Measurements from ENCODE around the gene MCF2L. TPM values are rescaled to one million over a fixed set of nuclear protein-coding genes. Genes with fewer than 3 reads are reported as not detected.

Gene MCF2L
- total and polyA plus RNA-seq, 8 donors, result 16.0 to 83.6 (median 23.6) TPM

GRCh38 chr13:113082198-113083021 lies 113.4 kb downstream of the MCF2L start:
- H3K9me3 ChIP-seq, result no peaks in the 10 kb centered on the region

GRCh38 chr13:113083022-113083373 lies 114.0 kb downstream of the MCF2L start:
- no peak overlapping the region for H3K27ac ChIP-seq
- ATAC-seq (no peak), DNase-seq (peak in 1 of 6 donors; percentile 33), FAIRE-seq (no peak)
- peaks cover 0 to 11% (median 0%) of the 10 kb centered on the region in 3 donors for H3K36me3 ChIP-seq
- TF ChIP-seq, protein P1, sequence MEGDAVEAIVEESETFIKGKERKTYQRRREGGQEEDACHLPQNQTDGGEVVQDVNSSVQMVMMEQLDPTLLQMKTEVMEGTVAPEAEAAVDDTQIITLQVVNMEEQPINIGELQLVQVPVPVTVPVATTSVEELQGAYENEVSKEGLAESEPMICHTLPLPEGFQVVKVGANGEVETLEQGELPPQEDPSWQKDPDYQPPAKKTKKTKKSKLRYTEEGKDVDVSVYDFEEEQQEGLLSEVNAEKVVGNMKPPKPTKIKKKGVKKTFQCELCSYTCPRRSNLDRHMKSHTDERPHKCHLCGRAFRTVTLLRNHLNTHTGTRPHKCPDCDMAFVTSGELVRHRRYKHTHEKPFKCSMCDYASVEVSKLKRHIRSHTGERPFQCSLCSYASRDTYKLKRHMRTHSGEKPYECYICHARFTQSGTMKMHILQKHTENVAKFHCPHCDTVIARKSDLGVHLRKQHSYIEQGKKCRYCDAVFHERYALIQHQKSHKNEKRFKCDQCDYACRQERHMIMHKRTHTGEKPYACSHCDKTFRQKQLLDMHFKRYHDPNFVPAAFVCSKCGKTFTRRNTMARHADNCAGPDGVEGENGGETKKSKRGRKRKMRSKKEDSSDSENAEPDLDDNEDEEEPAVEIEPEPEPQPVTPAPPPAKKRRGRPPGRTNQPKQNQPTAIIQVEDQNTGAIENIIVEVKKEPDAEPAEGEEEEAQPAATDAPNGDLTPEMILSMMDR (IDR thresholded peaks at IDR 0.05), result no peak
- intact Hi-C loops (cut with DNase I), result no loop called here
- 91% methylated on average over 10 of the region's 10 CpGs for WGBS, 2 donors
- no peaks in the 10 kb centered on the region for H3K4me1 ChIP-seq
- no peak overlapping the region for H3K4me3 ChIP-seq
- no peaks in the 10 kb centered on the region for H3K27me3 ChIP-seq
- H3K9me3 ChIP-seq, result no peaks in the 10 kb centered on the region

More at GRCh38 chr13:113082198-113083021, 113.4 kb downstream of the MCF2L start:
- FAIRE-seq (no peak), DNase-seq (peak in 2 of 6 donors; percentile 9 to 54), ATAC-seq (no peak)
- no peaks in the 10 kb centered on the region for H3K27me3 ChIP-seq
- H3K27ac ChIP-seq, result no peak overlapping the region
- intact Hi-C loops (cut with DNase I), result no loop called here
- no peaks in the 10 kb centered on the region for H3K4me1 ChIP-seq
- 85 to 88% methylated on average over 26 of the region's 26 CpGs for WGBS, 2 donors
- peaks cover 0 to 9% (median 2%) of the 10 kb centered on the region in 3 donors for H3K36me3 ChIP-seq
- no peak overlapping the region for H3K4me3 ChIP-seq
- TF ChIP-seq, protein P1 (IDR thresholded peaks at IDR 0.05), result no peak

DNA sequence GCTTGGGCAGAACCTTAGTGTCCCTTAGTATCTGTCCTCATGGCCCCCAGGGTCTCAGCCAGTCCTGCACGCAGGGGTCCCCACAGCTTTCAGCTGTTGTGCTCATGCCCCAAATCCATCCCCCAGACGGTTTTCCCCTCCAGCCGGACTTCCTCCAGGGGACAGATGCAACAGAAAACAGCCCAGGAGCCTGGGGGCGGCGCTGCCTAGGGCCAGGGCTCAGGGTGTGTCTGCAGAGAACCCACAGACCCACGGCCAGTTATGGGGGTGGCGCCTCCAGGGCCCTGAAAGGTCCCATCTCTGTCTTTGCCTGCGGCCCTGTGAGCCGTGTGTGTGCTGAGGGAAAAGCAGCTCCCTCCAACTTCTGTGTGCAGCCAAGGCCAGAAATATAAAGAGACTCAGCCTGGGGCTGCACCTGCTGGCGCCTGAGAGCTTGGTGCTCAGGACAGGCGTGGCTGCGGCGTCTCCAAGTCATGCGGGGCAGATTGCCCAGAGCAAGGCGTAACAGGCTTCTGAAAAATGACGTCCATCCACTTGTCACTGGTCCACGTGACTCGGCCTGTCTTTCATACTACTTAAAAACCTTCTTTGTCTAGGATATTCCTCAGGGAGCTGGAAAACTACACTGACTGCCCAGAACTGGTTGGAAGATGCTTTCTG lies 114.5 kb downstream of the MCF2L start:
- 83 to 87% methylated on average over 18 of the region's 18 CpGs for WGBS, 2 donors
- H3K9me3 ChIP-seq, result no peaks in the 10 kb centered on the region
- ATAC-seq, result peak in 1 of 4 donors; percentile 17
- H3K27me3 ChIP-seq, result no peaks in the 10 kb centered on the region
- H3K36me3 ChIP-seq, result peaks cover 0 to 16% (median 0%) of the 10 kb centered on the region in 3 donors
- TF ChIP-seq, protein P1 (IDR thresholded peaks at IDR 0.05), result no peak
- intact Hi-C loops (cut with DNase I), result no loop called here
- no peak overlapping the region for H3K4me3 ChIP-seq
- no peak overlapping the region for H3K27ac ChIP-seq
- no peak for FAIRE-seq
- DNase-seq, result peak in 1 of 6 donors; percentile 50
- H3K4me1 ChIP-seq, result no peaks in the 10 kb centered on the region

GRCh38 chr13:113084094-113084942 lies 115.3 kb downstream of the MCF2L start:
- Histone ChIP-seq H3K27ac (no peak overlapping the region), H3K4me1 (no peaks in the 10 kb centered on the region), H3K4me3 (no peak overlapping the region), H3K36me3 (peaks cover 0 to 20% (median 0%) of the 10 kb centered on the region in 3 donors), H3K27me3 (no peaks in the 10 kb centered on the region), H3K9me3 (no peaks in the 10 kb centered on the region)
- 94 to 96% methylated on average over 25 of the region's 25 CpGs for WGBS, 2 donors
- no peak for FAIRE-seq
- intact Hi-C loops (cut with DNase I), result no loop called here
- TF ChIP-seq, protein P1 (IDR thresholded peaks at IDR 0.05), result no peak
- no peak for ATAC-seq
- DNase-seq, result peak in 1 of 6 donors; percentile 36
